GM18867 (cell line): ENCODE measurements around the gene EP400.

Source experiments
- ATAC-seq: cut with Tn5 transposase; IDR thresholded peaks from one replicate; pipeline ENCODE4 v1.9.1; 2021; ENCODE audit warnings: mild to moderate bottlenecking, moderate library complexity; ENCODE audit not compliant: unreplicated experiment

EP400 gene

DNA sequence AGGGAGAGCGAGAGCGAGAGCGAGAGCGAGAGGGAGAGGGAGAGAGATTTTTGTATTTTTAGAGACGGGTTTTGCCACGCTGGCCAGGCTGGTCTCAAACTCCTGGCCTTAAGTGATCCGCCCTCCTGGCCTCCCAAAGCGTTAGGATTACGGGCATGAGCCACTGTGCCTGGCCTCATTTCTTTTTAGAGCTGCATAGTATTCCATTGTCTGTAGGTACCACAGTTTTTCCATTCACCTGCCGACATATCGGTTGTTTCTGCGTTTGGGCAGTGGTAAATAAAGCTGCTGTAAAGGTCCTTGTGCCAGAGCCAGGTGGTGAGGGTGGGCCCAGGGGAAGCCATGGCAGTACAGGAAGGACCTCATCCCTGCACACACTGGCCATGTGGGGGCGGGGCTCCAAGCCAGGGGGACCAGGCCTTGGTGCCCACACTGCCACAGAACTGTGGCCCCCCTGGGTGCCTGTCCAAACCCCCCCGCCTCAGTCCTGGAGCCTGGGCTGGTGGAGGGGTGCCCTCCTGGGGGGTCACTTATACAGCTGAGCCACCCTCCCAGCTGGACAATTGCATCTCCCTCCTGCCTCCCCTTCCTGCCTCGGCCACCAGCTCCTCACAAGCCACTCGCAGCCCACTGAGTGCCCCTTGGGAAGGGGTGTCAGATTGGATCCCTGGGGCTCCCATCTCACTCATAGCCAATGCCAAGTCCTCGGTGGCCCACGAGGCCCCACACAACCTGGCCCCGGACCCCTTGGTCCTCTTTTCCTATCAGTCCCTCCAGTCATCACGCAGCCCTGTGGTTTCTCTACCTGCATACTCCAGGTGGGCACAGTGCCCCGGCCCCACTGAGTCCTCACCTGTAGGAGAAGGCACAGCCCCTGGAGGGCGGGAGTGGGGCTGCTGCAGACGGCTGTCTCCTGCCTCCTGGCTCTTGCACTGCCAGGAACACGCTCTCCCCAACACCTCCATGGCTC is 22.3 kb upstream of the EP400 start:
- no peak for ATAC-seq

DNA sequence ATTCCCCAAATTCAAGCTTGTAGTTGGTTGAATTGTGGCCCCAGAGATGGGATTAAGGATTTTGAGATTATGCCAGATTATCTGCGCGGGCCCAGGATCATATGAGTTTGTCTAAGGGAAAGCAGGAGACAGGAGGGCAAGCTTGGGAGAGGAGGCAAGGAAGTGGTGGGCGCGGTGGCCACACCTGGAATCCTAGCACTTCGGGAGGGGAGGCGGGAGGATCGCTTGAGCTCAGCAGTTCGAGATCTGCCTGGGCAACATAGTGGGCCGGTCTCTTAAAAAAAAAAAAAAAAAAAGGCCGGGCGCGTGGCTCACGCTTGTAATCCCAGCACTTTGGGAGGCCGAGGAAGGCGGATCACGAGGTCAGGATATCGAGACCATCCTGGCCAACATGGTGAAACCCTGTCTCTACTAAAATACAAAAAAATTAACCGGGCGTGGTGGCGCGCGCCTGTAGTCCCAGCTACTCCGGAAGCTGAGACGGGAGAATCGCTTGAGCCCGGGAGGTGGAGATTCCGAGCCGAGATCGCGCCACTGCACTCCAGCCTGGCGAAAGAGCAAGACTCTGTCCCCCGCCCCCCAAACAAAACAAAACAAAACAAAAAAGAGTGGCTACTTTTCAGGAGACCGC is 21.5 kb upstream of the EP400 start:
- ATAC-seq: peak; percentile 1

DNA sequence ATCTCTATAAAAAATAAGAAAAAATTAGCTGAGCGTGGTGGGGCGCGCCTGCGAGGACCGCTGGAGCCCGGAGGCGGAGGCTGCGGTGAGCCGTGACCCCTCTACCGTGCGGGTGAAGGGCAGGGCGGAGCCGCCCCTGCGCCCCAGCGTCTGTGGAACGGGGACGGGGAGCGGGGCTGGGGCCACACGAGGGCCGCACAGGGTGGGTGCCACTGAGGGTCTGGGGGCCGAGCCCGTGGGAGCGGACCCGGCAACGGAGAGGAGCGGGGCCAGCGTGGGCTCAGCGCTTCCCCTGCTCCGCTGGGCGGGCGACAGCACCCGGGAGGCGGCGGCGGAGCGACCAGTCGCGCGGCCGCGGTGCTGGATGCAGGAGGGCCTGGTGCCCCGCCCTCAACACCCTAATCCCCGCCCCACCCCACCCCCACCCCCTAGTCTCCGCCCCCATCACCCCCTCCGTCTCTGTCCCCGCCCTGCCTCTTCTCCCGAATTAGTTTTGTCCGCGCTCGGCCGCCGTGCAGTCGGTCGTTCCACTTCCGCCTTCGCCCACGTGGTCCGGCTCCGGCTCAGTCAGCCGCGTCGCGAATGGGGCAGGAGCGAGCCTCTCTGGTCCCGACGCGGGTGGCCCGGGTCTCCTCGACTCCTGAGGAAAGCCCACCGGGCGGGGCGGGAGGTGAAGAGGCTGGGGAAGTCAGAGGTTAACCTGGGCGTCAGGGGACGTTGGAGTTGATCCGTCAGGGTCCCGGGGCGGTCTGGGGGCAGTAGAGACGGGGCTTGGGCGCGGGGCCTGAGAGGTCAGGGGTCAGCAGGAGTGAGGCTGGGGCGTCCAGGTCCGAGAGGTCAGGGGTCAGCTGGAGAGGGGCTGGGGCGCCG is 20.8 kb upstream of the EP400 start, which contains the start of gene PUS1:
PUS1 (plus strand) TSS at position 566 of the 870 bp plus-strand sequence. CDS start 447 bp downstream, outside the sequence.
- ATAC-seq: peak; percentile 69

DNA sequence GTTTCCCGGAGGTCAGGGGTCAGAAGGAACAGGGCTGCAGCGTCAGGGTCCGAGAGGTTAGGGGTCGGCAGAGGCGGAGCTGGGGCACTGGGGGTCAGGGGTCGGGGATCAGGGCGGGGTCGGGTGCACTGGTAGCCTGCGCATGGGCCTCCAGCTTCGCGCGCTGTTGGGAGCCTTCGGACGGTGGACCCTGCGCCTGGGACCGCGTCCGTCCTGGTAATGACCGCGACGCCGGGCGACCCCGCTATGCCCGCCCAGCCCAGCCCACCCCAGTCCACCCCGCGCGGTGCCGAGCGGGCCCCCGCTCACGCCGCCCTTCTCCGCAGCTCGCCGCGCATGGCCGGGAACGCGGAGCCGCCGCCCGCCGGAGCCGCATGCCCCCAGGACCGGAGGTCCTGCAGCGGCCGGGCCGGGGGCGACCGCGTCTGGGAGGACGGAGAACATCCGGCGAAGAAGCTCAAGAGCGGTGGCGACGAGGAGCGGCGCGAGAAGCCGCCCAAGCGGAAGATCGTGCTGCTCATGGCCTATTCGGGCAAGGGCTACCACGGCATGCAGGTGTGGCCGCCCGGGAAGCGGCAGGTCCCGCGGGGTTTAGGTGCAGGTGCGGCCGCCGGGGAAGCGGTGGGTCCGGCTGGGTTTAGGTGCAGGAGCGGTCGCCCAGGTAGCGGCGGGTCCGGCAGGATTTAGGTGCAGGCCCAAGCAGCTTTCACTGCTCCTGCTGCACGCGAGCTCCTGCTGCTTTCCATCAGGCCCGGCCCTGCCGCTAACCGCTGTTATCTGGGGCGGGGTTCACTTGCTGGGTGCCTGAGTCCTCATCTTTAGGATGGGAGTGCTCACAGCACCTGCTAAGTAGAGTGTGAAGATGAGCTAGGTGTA is 19.9 kb upstream of the EP400 start:
- ATAC-seq: peak; percentile 25

DNA sequence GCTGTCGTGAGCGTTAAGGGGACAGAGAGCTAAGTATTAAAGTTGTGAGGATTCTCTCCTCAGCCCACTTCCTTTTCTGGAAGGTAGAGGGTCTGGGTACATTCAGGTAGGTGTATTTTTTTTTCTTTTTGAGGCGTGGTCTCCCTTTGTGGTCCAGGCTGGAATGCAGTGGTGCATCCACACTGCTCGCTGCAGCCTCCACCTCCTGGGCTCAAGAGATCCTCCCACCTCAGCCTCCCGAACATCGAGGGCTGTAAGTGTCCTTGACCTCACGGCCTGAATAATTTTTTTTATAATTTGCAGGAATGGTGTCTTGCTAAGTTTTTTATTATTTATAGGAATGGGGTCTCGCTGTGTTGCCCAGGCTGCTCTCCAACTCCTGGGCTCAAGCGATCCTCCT is 19.2 kb upstream of the EP400 start:
- ATAC-seq: no peak

DNA sequence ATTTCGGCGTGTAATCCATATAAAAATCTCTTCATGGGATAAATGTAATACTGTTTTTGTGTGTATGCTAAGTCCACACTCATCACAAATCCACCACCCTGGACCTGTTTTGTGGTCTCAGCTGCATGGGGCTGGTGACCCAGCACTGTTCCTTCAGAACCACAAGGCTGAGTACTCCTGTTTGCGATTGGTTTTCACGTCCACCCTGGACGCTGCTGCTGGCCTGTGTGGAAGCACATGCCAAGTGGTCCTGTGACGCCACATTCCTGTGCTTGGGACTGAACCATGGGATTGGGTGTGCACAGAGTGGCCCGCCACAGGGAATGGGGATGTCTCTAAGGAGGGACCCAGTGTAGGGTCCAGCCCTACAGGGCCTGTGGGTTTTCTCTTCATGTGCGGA is 16.4 kb upstream of the EP400 start:
- ATAC-seq: no peak

DNA sequence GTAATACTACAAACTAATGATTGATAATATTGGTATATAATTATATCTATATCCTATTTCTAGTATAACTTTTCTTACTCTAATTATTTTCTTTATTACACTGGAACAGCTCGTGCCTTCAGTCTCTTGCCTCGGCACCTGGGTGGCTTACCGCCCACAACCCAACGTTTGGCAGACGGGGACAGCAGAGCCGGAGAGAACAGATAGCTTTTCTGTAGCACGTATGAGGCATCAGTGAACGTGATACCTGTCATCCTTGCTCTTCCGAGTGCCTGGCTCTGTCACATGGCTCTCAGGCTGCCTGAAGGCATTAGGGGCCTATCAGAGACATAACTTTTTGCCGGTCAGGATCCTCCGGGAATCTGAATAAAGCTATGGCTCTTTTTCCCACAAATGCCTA is 15.2 kb upstream of the EP400 start:
- ATAC-seq: no peak

DNA sequence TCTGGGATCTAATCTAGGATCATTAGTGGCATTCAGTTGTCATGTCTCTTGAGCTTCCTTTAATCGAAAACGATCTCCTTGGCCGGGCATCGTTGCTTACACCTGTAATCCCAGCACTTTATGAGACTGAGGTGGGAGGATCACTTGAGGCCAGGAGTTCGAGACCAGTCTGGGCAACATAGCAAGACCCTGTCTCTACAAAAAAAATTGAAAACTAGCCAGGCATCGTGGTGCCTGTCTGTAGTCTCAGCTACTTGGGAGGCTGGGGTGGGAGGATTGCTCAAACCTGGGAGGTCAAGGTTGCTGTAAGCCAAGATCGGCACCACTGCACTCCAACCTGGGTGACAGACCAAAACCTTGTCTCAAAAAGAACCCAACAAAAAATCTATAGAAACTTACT is 11.7 kb upstream of the EP400 start:
- ATAC-seq: no peak

DNA sequence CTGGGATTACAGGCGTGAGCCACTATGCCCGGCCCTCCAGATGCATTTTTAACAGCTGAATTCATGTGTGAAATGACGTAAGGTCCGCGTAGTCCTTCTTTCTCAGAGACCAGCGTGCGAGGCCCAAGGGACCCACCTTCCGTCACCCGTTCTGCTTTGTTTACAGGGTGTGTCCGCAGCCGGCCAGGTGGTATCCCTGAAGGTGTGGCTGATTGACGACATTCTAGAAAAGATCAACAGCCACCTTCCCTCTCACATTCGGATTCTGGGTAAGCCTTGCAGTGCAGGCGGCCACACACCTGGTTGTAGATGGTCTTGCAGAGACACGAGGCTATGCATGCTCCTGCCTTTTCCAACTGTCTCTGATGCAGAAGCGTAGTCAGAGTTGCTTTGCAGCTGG is 10.7 kb upstream of the EP400 start:
- ATAC-seq: no peak

DNA sequence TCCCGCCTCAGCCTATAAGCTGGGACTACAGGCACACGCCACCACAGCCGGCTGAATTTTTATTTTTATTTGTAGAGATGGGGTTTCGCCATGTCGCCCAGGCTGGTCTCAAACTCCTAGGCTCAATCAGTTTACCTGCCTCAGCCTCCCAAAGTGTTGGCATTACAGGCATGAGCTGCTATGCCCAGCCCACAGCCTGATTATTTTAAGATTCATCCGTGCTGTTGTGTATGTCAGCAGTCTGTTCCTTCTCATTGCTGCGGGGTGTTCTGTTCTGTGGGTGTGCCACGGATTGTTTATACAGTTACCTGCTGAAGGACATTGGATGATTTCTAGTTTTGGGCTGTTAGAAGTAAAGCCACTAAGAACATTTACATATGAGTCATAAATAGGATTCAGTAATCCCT is 9.6 kb upstream of the EP400 start:
- ATAC-seq: no peak

DNA sequence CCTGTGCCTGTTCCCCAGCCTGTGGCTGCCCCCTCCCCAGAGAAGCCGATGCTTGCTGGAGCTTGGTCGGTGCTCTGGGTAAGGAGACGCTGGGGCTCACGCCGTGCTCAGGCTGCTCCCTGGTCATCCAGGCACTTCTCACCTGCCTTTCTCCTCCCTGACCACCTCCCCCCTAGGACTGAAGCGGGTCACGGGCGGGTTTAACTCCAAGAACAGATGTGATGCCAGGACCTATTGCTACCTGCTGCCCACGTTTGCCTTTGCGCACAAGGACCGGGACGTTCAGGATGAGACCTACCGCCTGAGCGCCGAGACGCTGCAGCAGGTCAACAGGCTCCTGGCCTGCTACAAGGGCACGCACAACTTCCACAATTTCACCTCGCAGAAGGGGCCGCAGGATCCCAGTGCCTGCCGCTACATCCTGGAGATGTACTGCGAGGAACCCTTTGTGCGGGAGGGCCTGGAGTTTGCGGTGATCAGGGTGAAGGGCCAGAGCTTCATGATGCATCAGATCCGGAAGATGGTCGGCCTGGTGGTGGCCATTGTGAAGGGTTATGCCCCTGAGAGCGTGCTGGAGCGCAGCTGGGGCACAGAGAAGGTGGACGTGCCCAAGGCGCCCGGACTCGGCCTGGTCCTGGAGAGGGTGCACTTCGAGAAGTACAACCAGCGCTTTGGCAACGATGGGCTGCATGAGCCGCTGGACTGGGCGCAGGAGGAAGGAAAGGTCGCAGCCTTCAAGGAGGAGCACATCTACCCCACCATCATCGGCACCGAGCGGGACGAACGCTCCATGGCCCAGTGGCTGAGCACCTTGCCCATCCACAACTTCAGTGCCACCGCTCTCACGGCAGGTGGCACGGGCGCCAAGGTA is 8.4 kb upstream of the EP400 start:
- ATAC-seq: no peak

DNA sequence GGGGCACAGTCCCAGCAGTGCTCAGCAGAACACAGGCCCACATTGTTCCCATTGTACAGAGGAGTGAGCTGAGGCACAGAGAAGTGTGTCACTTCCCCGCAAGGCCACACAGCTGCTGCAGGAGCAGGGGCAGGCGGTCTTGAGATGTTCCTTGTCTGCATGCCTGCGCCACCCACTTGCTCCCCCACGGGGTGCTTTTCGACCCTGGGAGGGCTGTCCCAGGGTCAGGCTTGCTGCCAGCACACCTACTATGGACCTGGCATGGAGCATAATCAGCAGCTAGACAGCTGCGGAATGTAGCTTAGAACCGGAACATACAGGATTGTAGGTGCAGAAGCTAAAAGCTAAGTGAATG is 7.8 kb upstream of the EP400 start:
- no peak for ATAC-seq

DNA sequence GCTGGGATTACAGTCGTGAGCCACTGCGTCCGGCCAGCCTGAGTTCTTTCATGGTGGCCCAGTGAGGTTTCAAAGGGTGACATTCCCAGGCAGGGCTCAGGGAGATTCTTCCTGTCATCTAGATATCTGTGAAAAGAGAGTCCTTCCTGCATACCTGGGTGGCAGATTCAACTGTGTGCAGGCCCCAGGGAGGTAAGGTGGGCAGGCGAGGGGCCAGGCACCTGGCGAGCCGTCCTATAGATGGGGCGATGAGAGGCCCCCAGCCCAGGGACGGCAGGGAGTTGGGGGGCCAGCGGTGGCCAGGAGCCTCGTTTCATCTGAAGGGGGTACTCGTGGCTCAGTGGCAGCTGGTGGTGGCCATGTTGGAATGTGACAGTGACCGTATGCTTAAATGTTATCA is 7.1 kb upstream of the EP400 start:
- ATAC-seq: no peak

DNA sequence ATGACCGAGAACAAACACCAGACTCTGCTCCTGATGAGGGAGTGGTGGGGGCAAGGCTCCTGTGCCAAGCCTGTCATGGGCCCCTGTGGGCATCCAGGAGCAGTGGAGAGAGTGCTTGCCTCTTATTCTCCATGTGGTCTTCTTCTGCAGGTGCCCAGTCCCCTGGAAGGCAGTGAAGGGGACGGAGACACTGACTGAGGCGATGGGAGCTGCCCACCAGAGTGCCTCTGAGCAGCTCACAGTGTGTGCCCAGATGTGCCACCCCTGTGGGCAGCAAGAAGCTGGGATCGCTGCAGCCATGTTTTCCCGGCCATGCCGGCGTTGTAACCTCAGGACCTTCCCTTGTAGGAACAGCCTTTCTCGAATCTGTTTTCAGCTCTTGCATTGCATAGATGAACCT is 6.4 kb upstream of the EP400 start:
- ATAC-seq: no peak

DNA sequence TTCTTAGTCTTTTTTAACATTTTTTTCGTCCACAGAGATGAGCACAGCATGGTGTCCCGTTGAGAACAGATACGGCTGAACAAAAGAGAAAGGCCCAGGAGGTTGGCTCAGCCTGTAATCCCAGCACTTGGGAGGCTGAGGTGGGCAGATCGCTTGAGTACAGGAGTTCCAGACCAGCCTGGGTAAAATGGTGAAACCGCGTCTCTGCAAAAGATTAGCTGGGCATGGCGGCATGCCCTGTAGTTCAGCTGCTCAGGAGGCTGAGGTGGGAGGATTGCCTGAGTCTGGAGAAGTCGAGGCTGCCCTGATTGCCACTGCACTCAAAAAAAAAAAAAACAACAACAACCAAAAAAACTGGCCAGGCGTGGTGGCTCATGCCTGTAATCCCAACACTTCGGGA is 5.9 kb upstream of the EP400 start:
- no peak for ATAC-seq

DNA sequence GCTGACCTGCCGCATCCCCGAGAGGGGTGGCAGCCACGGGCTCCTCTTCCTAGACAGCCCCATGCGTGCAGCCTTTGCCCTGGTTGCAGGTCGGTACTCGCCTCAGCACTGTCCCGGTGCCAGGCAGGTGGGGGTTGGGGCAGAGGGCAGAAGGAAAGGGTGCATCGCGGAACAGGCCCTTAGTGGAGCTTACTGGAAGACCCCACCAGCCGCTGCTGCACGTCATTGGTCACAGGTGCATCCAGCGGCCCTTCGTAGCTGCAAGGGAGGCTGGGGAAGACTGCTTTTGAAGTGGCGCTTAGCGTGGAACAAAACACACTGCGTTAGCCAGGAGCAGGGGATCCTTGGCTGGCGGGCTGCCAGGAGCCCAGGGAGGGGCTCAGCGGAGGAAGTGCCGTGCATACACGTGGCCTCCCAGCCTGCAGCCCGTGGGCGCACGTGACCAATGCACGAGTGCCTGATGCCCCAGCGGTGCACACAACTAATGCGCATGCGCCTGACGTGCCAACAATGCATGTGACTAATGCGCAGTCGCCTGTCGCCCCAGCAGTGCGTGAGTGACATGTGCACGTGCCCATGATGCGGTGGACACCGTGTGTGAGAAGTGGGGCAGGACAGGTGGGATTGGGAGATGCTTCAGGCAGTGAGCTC is 5.0 kb upstream of the EP400 start:
- no peak for ATAC-seq

DNA sequence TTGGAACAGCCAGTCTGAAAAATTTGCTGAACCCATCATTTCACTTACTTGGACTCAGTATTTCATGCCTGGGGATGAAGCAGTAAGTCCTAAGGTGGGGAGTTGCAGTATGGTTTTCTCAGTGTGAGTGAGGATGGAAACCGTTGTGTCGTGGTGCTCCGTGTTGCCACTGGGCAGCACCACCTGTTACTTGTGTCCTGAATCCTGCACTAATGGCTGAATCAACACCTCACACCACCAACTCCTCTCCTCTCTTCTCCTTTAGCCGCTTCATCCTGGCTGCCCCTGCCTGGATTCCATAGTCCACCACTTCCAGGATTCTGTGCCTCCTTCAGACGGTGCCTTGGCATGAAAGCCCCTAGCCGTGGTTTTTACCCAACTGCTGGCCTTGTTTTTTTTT is 3.0 kb upstream of the EP400 start:
- no peak for ATAC-seq

DNA sequence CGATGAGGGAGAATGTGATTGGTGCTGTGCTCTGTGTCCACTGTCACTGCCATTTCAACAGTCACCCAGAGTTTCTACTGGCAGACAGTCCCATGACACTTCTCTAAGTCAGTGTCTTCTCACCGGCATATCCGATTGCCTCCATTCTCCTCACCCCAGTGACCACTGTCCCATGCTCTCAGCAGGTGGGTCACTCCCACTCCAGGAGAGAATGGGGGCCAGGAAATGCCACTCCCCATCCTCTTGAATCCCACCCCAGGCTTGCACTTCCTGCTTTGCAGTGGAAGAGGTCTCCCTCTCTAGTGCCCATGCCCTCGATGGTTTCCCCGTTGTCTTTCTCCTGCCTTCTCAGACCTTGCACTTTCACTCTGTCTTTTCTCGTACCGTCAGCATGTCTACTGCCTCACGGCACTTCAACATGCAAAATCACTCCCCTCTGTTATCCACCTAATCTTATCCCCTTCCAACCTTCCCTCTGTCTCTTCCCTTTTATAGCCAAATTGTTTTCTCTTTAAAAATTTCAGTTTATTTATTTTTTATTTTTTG is 2.2 kb upstream of the EP400 start:
- no peak for ATAC-seq
